ENCODE measurements around the gene GPC6.

DNA sequence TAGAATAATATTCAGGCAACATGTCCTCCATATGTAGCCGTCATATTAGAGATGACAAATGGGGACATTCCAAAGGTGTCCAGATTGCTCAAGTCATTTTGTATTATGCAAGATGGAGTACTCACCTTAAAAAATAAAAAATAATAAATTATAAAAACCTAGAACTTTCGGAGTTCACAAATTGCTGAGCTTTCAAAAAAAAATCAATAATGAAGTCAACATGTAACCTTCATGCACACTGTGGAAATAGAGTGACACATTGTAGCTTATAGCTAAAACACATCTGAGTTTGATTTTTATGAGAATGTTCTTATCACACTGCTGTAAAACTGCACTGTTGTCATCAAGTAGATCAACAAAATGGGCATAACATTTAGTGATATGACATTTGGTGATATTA, 411.2 kb downstream of the GPC6 start:
- TF ChIP-seq GABPA (IDR thresholded peaks at IDR 0.05; ENCODE audit: low read depth): no peak
- TF ChIP-seq, protein P1, sequence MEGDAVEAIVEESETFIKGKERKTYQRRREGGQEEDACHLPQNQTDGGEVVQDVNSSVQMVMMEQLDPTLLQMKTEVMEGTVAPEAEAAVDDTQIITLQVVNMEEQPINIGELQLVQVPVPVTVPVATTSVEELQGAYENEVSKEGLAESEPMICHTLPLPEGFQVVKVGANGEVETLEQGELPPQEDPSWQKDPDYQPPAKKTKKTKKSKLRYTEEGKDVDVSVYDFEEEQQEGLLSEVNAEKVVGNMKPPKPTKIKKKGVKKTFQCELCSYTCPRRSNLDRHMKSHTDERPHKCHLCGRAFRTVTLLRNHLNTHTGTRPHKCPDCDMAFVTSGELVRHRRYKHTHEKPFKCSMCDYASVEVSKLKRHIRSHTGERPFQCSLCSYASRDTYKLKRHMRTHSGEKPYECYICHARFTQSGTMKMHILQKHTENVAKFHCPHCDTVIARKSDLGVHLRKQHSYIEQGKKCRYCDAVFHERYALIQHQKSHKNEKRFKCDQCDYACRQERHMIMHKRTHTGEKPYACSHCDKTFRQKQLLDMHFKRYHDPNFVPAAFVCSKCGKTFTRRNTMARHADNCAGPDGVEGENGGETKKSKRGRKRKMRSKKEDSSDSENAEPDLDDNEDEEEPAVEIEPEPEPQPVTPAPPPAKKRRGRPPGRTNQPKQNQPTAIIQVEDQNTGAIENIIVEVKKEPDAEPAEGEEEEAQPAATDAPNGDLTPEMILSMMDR (IDR thresholded peaks at IDR 0.05; ENCODE audit: insufficient read depth, low read length): no peak
- TF ChIP-seq POLR2AphosphoS5 (IDR thresholded peaks at IDR 0.05; ENCODE audit: low read depth): no peak

All from HL-60 (cell line).